HEK293 (cell line): Measurements from ENCODE around the gene SCYL1.
A peak's percentile ranks its signal among the peaks of the same experiment; 100 is the strongest.

Source experiments
- CTCF ChIA-PET: fragments of 350-600 bp; formaldehyde crosslinking; extraction: SDS; loops from one replicate; lab custom pipeline; 2021; ENCODE audit warnings: antibody characterized with exemption; lab: Yijun Ruan, JAX
- POLR2A ChIA-PET: fragments of 300-600 bp; formaldehyde crosslinking; extraction: SDS; loops from one replicate; lab custom pipeline; 2020; ENCODE audit warnings: antibody characterized with exemption, inconsistent platforms; lab: Yijun Ruan, JAX
- H3K27ac ChIP-seq: fragments of 200-500 bp; sonication (Bioruptor generic); 2 replicates; pipeline ENCODE4 v1.5.1; 2014; ENCODE audit warnings: low read depth, low read length, control low read depth, inconsistent platforms; ENCODE audit errors: extremely low read depth
- H3K36me3 ChIP-seq, 2 experiments: fragments of 200-500 bp in 1 of 2; sonication (Bioruptor generic) in 1 of 2; 1 replicate in 1 of 2; 2 replicates in 1 of 2; pipeline ENCODE4 v1.5.1; 2014 to 2017; ENCODE audit warnings: inconsistent platforms in 2 of 2, low read length in 2 of 2; ENCODE audit not compliant: control insufficient read depth in 2 of 2, insufficient read depth in 1 of 2
- H3K4me1 ChIP-seq: fragments of 200-500 bp; sonication (Bioruptor generic); 2 replicates; pipeline ENCODE4 v1.5.1; 2014; ENCODE audit warnings: mild to moderate bottlenecking, low read length, inconsistent platforms; ENCODE audit not compliant: control insufficient read depth, insufficient read depth
- H3K4me3 ChIP-seq: 2 replicates; pipeline ENCODE4 v1.5.1; 2011; ENCODE audit warnings: low read depth, mild to moderate bottlenecking, control low read depth, low read length, moderate library complexity
- H3K9me3 ChIP-seq: fragments of 200-500 bp; sonication (Bioruptor generic); 2 replicates; pipeline ENCODE4 v1.5.1; 2014; ENCODE audit warnings: low read depth, low read length, inconsistent platforms; ENCODE audit not compliant: control insufficient read depth, insufficient read depth
- OSR2 ChIP-seq: fragments of 450-650 bp; formaldehyde crosslinking; IDR thresholded peaks from 2 replicates; pipeline ENCODE4 v1.5.1; 2016; ENCODE audit warnings: missing biosample characterization, missing genetic modification characterization
- PRDM1 ChIP-seq: fragments of 450-650 bp; formaldehyde crosslinking; IDR thresholded peaks from 2 replicates; pipeline ENCODE4; 2016; ENCODE audit warnings: missing biosample characterization, missing genetic modification characterization
- SP2 ChIP-seq: fragments of 450-650 bp; formaldehyde crosslinking; IDR thresholded peaks from 2 replicates; pipeline ENCODE4 v1.5.1; 2016; ENCODE audit warnings: missing biosample characterization, missing genetic modification characterization
- TRIM28 ChIP-seq: IDR thresholded peaks from 2 replicates; pipeline ENCODE4 v1.6.1; 2011; ENCODE audit warnings: low read length, control low read depth, borderline replicate concordance
- ZBTB21 ChIP-seq: fragments of 450-650 bp; formaldehyde crosslinking; IDR thresholded peaks from 2 replicates; pipeline ENCODE4 v1.5.1; 2017; ENCODE audit warnings: missing biosample characterization, missing genetic modification characterization
- ZEB2 ChIP-seq: fragments of 450-650 bp; formaldehyde crosslinking; IDR thresholded peaks from 2 replicates; pipeline ENCODE4 v1.5.1; 2016; ENCODE audit warnings: missing biosample characterization, missing genetic modification characterization
- ZNF10 ChIP-seq: fragments of 450-650 bp; formaldehyde crosslinking; IDR thresholded peaks from 2 replicates; pipeline ENCODE4 v1.5.1; 2017; ENCODE audit warnings: missing biosample characterization, missing genetic modification characterization
- ZNF157 ChIP-seq: fragments of 450-650 bp; formaldehyde crosslinking; IDR thresholded peaks from 2 replicates; pipeline ENCODE4 v1.5.1; 2016; ENCODE audit warnings: missing biosample characterization, missing genetic modification characterization
- ZNF19 ChIP-seq: fragments of 450-650 bp; formaldehyde crosslinking; IDR thresholded peaks from 2 replicates; pipeline ENCODE4; 2016; ENCODE audit warnings: missing biosample characterization, missing genetic modification characterization, low read depth
- ZNF223 ChIP-seq: fragments of 450-650 bp; formaldehyde crosslinking; IDR thresholded peaks from 2 replicates; pipeline ENCODE4 v1.5.1; 2016; ENCODE audit warnings: missing biosample characterization, missing genetic modification characterization
- ZNF266 ChIP-seq: fragments of 450-650 bp; formaldehyde crosslinking; IDR thresholded peaks from 2 replicates; pipeline ENCODE4 v1.5.1; 2016; ENCODE audit warnings: missing biosample characterization, missing genetic modification characterization, low read depth
- ZNF324 ChIP-seq: fragments of 450-650 bp; formaldehyde crosslinking; IDR thresholded peaks from 2 replicates; pipeline ENCODE4 v1.5.1; 2016; ENCODE audit warnings: missing biosample characterization, missing genetic modification characterization
- ZNF366 ChIP-seq: fragments of 450-650 bp; formaldehyde crosslinking; conservative IDR thresholded peaks from 2 replicates; pipeline ENCODE4 v1.5.1; 2016; ENCODE audit warnings: missing biosample characterization, missing genetic modification characterization
- ZNF416 ChIP-seq: fragments of 450-650 bp; formaldehyde crosslinking; IDR thresholded peaks from 2 replicates; pipeline ENCODE4 v1.5.1; 2016; ENCODE audit warnings: missing biosample characterization, missing genetic modification characterization
- ZNF423 ChIP-seq: fragments of 450-650 bp; formaldehyde crosslinking; IDR thresholded peaks from 2 replicates; pipeline ENCODE4 v1.5.1; 2016; ENCODE audit warnings: missing biosample characterization, missing genetic modification characterization
- ZNF555 ChIP-seq: fragments of 450-650 bp; formaldehyde crosslinking; conservative IDR thresholded peaks from 2 replicates; pipeline ENCODE4 v1.5.1; 2017; ENCODE audit warnings: missing biosample characterization, mild to moderate bottlenecking, missing genetic modification characterization, inconsistent platforms
- ZNF596 ChIP-seq: fragments of 450-650 bp; IDR thresholded peaks from 2 replicates; pipeline ENCODE4 v1.5.0; 2018; ENCODE audit warnings: missing biosample characterization, mild to moderate bottlenecking, missing genetic modification characterization, moderate library complexity
- ZNF610 ChIP-seq: fragments of 450-650 bp; formaldehyde crosslinking; IDR thresholded peaks from 2 replicates; pipeline ENCODE4 v1.5.1; 2016; ENCODE audit warnings: missing biosample characterization, missing genetic modification characterization, borderline replicate concordance
- ZNF621 ChIP-seq: fragments of 450-650 bp; formaldehyde crosslinking; IDR thresholded peaks from 2 replicates; pipeline ENCODE4 v1.5.1; 2017; ENCODE audit warnings: missing biosample characterization, missing genetic modification characterization
- ZSCAN23 ChIP-seq: fragments of 450-650 bp; formaldehyde crosslinking; IDR thresholded peaks from 2 replicates; pipeline ENCODE4 v1.5.1; 2016; ENCODE audit warnings: missing biosample characterization, missing genetic modification characterization
- ZXDB ChIP-seq: fragments of 450-650 bp; formaldehyde crosslinking; IDR thresholded peaks from 2 replicates; pipeline ENCODE4 v1.5.1; 2016; ENCODE audit warnings: missing biosample characterization, missing genetic modification characterization
- TF ChIP-seq, protein P1 (sequence below): fragments of 450-650 bp; formaldehyde crosslinking; IDR thresholded peaks from 2 replicates; pipeline ENCODE4; 2016; ENCODE audit warnings: missing biosample characterization, missing genetic modification characterization
- TF ChIP-seq, protein P2 (sequence below): fragments of 450-650 bp; formaldehyde crosslinking; IDR thresholded peaks from 2 replicates; pipeline ENCODE4 v1.5.1; 2017; ENCODE audit warnings: missing biosample characterization, missing genetic modification characterization
- TF ChIP-seq, protein P3 (sequence below): fragments of 450-650 bp; formaldehyde crosslinking; IDR thresholded peaks from 2 replicates; pipeline ENCODE4 v1.5.1; 2016; ENCODE audit warnings: missing biosample characterization, missing genetic modification characterization, borderline replicate concordance
- TF ChIP-seq, protein P4 (sequence below): fragments of 450-650 bp; formaldehyde crosslinking; IDR thresholded peaks from 2 replicates; pipeline ENCODE4 v1.5.1; 2016; ENCODE audit warnings: missing biosample characterization, missing genetic modification characterization

SCYL1 gene

GRCh38 chr11:65569973-65570918, 45.4 kb downstream of the SCYL1 start, which contains the start of gene ZNRD2:
ZNRD2 (plus strand) TSS chr11:65570477; CDS start chr11:65570492, 15 bp downstream.
- Histone ChIP-seq H3K27ac (peak within 1 kb of the TSS; percentile 93), H3K9me3 (no peaks in the 10 kb centered on the region), H3K4me3 (peak within 1 kb of the TSS; percentile 74), H3K36me3 (peaks cover 0 to 22% of the 10 kb centered on the region in 2 experiments; a peak in 1 of 3 replicates), H3K4me1 (peaks cover 16% of the 10 kb centered on the region; the same call in 1 of the 2 replicates)
- ChIA-PET CTCF (interaction anchor here (0.6 to 5.6 kb wide), 7 partner anchors 10 to 29 kb away, joined by 3 to 133 read pairs (median 11); partner anchors contain the start of gene LTBP3), POLR2A (interaction anchor here (0.6 to 4.2 kb wide), 16 partner anchors 10 to 289 kb away, joined by 3 to 41 read pairs (median 6); partner anchors contain the start of genes CFL1, KCNK7, LTBP3 and MALAT1)
- TF ChIP-seq ZNF555 (tag by site-specific recombination) (no peak), ZEB2 (tag by site-specific recombination) (peak; percentile 99), ZNF10 (no peak), ZNF596 (tag by site-specific recombination) (no peak), ZNF610 (tag by site-specific recombination) (0 out of 2 replicates have a peak, but pooled peaks have one; percentile 82), ZNF324 (0 out of 2 replicates have a peak, but pooled peaks have one; percentile 32), PRDM1 (0 out of 2 replicates have a peak, but pooled peaks have one; percentile 8), ZNF266 (tag by site-specific recombination) (no peak), ZNF223 (tag by site-specific recombination) (no peak), ZNF19 (tag by site-specific recombination) (no peak), ZSCAN23 (tag by site-specific recombination) (no peak), ZNF423 (tag by site-specific recombination) (peak; percentile 98), ZNF416 (no peak), ZBTB21 (tag by site-specific recombination) (peak; percentile 94), ZNF366 (tag by site-specific recombination) (no peak; the same call in 1 of the 2 replicates), ZNF157 (tag by site-specific recombination) (no peak), OSR2 (tag by site-specific recombination) (peak; percentile 85), TRIM28 (peak; percentile 82), SP2 (peak; percentile 94), ZXDB (peak; percentile 100), ZNF621 (tag by site-specific recombination) (no peak)
- TF ChIP-seq, protein P1, sequence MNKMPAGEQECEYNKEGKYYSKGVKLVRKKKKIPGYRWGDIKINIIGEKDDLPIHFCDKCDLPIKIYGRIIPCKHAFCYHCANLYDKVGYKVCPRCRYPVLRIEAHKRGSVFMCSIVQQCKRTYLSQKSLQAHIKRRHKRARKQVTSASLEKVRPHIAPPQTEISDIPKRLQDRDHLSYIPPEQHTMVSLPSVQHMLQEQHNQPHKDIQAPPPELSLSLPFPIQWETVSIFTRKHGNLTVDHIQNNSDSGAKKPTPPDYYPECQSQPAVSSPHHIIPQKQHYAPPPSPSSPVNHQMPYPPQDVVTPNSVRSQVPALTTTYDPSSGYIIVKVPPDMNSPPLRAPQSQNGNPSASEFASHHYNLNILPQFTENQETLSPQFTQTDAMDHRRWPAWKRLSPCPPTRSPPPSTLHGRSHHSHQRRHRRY (tag by site-specific recombination): no peak
- TF ChIP-seq, protein P2, sequence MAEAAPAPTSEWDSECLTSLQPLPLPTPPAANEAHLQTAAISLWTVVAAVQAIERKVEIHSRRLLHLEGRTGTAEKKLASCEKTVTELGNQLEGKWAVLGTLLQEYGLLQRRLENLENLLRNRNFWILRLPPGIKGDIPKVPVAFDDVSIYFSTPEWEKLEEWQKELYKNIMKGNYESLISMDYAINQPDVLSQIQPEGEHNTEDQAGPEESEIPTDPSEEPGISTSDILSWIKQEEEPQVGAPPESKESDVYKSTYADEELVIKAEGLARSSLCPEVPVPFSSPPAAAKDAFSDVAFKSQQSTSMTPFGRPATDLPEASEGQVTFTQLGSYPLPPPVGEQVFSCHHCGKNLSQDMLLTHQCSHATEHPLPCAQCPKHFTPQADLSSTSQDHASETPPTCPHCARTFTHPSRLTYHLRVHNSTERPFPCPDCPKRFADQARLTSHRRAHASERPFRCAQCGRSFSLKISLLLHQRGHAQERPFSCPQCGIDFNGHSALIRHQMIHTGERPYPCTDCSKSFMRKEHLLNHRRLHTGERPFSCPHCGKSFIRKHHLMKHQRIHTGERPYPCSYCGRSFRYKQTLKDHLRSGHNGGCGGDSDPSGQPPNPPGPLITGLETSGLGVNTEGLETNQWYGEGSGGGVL (tag by site-specific recombination): peak; percentile 33; the same call in 1 of the 2 replicates
- TF ChIP-seq, protein P3, sequence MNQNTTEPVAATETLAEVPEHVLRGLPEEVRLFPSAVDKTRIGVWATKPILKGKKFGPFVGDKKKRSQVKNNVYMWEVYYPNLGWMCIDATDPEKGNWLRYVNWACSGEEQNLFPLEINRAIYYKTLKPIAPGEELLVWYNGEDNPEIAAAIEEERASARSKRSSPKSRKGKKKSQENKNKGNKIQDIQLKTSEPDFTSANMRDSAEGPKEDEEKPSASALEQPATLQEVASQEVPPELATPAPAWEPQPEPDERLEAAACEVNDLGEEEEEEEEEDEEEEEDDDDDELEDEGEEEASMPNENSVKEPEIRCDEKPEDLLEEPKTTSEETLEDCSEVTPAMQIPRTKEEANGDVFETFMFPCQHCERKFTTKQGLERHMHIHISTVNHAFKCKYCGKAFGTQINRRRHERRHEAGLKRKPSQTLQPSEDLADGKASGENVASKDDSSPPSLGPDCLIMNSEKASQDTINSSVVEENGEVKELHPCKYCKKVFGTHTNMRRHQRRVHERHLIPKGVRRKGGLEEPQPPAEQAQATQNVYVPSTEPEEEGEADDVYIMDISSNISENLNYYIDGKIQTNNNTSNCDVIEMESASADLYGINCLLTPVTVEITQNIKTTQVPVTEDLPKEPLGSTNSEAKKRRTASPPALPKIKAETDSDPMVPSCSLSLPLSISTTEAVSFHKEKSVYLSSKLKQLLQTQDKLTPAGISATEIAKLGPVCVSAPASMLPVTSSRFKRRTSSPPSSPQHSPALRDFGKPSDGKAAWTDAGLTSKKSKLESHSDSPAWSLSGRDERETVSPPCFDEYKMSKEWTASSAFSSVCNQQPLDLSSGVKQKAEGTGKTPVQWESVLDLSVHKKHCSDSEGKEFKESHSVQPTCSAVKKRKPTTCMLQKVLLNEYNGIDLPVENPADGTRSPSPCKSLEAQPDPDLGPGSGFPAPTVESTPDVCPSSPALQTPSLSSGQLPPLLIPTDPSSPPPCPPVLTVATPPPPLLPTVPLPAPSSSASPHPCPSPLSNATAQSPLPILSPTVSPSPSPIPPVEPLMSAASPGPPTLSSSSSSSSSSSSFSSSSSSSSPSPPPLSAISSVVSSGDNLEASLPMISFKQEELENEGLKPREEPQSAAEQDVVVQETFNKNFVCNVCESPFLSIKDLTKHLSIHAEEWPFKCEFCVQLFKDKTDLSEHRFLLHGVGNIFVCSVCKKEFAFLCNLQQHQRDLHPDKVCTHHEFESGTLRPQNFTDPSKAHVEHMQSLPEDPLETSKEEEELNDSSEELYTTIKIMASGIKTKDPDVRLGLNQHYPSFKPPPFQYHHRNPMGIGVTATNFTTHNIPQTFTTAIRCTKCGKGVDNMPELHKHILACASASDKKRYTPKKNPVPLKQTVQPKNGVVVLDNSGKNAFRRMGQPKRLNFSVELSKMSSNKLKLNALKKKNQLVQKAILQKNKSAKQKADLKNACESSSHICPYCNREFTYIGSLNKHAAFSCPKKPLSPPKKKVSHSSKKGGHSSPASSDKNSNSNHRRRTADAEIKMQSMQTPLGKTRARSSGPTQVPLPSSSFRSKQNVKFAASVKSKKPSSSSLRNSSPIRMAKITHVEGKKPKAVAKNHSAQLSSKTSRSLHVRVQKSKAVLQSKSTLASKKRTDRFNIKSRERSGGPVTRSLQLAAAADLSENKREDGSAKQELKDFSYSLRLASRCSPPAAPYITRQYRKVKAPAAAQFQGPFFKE (tag by site-specific recombination): no peak
- TF ChIP-seq, protein P4, sequence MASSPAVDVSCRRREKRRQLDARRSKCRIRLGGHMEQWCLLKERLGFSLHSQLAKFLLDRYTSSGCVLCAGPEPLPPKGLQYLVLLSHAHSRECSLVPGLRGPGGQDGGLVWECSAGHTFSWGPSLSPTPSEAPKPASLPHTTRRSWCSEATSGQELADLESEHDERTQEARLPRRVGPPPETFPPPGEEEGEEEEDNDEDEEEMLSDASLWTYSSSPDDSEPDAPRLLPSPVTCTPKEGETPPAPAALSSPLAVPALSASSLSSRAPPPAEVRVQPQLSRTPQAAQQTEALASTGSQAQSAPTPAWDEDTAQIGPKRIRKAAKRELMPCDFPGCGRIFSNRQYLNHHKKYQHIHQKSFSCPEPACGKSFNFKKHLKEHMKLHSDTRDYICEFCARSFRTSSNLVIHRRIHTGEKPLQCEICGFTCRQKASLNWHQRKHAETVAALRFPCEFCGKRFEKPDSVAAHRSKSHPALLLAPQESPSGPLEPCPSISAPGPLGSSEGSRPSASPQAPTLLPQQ (tag by site-specific recombination): peak; percentile 87
